Panc1 (cell line): ENCODE results near the gene SOX3.

Experiments used
- POLR2AphosphoS5 ChIP-seq: IDR thresholded peaks from 2 replicates; pipeline ENCODE4 v1.6.1; 2012; ENCODE audit warnings: mild to moderate bottlenecking, low read depth, low read length, moderate library complexity
- REST ChIP-seq, 2 experiments: IDR thresholded peaks; 2 replicates each; pipeline ENCODE4 v1.6.1; 2011 to 2012; ENCODE audit warnings: low read depth in 2 of 2, control low read depth in 1 of 2, low read length in 1 of 2, mild to moderate bottlenecking in 1 of 2, moderate library complexity in 1 of 2; ENCODE audit not compliant: insufficient read depth in 1 of 2
- TCF7L2 ChIP-seq: IDR thresholded peaks from 2 replicates; pipeline ENCODE4 v1.6.1; 2011; ENCODE audit warnings: mild to moderate bottlenecking, low read depth, low read length, inconsistent platforms
- TF ChIP-seq, protein P1 (sequence below): fragments of 450-650 bp; IDR thresholded peaks from 2 replicates; pipeline ENCODE4 v1.5.1; 2017; ENCODE audit warnings: mild to moderate bottlenecking

DNA sequence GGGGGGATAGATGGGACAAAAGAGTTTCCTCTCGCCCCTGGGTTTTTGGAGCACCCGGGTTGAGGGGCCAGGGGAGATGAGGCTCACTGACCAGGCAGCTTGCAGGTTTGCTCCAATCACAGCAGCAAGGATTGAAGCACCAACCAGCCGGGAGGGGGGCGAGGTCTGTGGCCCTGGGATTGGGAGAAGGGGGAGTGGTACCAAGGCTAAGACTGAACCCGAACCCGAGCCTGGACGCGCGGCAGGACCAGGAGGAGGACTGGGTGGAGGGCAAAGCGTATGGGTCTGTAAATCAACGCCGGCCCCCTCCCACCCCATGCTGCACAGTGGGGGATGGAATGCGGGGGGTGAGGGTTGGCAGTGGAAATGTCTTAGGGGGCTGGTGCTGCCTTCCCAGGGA lies 3.5 kb downstream of the SOX3 start:
- no peak for TF ChIP-seq TCF7L2
- TF ChIP-seq REST (IDR thresholded peaks at IDR 0.05; ENCODE audit: insufficient read depth in 1 of 2, low read depth in 2 of 2, low read length in 1 of 2), result no peak
- TF ChIP-seq, protein P1, sequence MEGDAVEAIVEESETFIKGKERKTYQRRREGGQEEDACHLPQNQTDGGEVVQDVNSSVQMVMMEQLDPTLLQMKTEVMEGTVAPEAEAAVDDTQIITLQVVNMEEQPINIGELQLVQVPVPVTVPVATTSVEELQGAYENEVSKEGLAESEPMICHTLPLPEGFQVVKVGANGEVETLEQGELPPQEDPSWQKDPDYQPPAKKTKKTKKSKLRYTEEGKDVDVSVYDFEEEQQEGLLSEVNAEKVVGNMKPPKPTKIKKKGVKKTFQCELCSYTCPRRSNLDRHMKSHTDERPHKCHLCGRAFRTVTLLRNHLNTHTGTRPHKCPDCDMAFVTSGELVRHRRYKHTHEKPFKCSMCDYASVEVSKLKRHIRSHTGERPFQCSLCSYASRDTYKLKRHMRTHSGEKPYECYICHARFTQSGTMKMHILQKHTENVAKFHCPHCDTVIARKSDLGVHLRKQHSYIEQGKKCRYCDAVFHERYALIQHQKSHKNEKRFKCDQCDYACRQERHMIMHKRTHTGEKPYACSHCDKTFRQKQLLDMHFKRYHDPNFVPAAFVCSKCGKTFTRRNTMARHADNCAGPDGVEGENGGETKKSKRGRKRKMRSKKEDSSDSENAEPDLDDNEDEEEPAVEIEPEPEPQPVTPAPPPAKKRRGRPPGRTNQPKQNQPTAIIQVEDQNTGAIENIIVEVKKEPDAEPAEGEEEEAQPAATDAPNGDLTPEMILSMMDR, result no peak
- TF ChIP-seq POLR2AphosphoS5, result no peak
